ENCODE measurements around the gene MAPK8.

DNA sequence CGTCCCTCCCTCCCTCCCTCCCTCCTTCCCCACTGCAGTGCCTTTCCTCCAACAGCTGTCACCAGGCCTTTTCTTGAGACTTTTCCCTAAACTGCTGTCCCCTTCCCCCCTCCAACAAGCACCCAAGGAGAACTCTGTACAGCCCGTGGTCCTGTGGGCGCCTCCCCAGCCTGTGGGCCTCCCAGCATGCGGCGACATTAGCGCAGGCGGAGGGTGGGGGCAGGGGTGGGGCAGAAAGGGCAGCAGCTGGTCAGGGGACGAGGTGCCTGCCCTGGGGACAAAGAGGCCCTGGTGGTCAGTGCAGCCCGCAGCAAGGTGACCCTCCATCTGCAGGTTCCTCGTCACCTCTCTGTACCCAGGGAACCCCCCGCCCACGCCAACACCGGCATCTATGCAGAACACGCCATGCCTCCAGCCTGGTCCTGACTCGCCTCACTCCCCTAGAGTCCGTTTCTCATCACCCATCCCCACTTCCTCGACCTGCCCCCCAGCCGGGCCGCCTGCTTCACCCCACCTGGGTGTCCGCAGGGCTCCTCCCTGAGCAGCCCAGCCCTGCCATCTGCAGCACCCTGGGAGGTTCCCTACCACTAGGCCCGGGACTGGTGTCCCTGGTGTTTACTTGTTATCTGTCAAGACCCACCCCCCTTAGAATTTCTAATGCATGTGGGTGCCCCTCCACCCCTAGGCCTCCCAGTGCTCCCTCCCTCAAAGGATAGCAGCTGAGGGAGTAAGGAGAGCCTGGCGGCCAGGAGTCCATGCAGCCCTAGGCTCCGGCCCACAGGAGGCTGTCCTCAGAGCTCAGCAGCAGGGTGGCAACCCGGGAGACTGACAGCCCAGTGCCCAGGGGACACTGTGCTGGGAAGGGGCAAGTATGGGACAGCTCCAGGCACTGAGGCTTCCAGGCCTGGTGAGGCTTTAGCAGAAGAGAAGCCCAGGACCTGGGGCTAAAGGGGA, 150.6 kb downstream of the MAPK8 start:
- TF ChIP-seq, protein P1, sequence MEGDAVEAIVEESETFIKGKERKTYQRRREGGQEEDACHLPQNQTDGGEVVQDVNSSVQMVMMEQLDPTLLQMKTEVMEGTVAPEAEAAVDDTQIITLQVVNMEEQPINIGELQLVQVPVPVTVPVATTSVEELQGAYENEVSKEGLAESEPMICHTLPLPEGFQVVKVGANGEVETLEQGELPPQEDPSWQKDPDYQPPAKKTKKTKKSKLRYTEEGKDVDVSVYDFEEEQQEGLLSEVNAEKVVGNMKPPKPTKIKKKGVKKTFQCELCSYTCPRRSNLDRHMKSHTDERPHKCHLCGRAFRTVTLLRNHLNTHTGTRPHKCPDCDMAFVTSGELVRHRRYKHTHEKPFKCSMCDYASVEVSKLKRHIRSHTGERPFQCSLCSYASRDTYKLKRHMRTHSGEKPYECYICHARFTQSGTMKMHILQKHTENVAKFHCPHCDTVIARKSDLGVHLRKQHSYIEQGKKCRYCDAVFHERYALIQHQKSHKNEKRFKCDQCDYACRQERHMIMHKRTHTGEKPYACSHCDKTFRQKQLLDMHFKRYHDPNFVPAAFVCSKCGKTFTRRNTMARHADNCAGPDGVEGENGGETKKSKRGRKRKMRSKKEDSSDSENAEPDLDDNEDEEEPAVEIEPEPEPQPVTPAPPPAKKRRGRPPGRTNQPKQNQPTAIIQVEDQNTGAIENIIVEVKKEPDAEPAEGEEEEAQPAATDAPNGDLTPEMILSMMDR (IDR thresholded peaks at IDR 0.05), result no peak
- TF ChIP-seq POLR2A (IDR thresholded peaks at IDR 0.05), result no peak
